Measurements from ENCODE around the gene TMEM92. TPM values are rescaled to one million over a fixed set of nuclear protein-coding genes. Genes with fewer than 3 reads are reported as not detected.
"Not testable (repeated sequence)": the region's sequence is repeated elsewhere in the genome, so short reads cannot be mapped to it uniquely, and the experiment has no call there.

The TMEM92 gene
- polyA plus RNA-seq, 3 donors, result 0.59 to 1.4 TPM; not detected in 1

DNA sequence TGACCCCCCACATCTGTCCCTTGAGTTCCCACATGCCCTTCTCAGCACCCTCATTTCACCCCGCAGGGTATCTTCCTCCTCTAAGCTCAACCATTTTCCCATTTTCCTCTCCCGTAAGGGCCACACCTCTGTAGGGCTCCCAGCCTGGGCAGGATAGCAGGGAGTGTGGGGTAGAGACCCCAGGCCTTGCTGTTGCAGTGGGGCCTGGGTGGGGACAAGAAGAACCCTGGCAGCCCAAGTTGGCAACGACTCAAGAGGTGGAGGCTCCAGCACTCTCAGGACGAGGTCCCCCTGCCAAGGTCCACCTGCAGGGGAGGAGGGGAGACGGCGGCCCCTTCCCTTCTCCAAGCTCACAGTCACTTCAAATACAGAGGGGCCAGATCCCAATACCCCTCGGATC is 2.0 kb upstream of the TMEM92 start:
- WGBS, 3 donors, result 54 to 58% (median 58%) methylated on average over 7 of the region's 7 CpGs
- H3K27ac ChIP-seq (ENCODE audit: low read depth, low read length), result no peak overlapping the region

GRCh38 chr17:50272711-50273653 is 1.3 kb upstream of the TMEM92 start:
- WGBS, 3 donors, result 4 to 6% (median 5%) methylated on average over 30 to 56 of the region's 57 CpGs
- no peak overlapping the region for H3K27ac ChIP-seq (ENCODE audit: low read depth, low read length)

GRCh38 chr17:50273654-50274040 is 619 bp upstream of the TMEM92 start:
- 61 to 78% (median 76%) methylated on average over 8 of the region's 8 CpGs for WGBS, 3 donors
- no peak overlapping the region for H3K27ac ChIP-seq (ENCODE audit: low read depth, low read length)

GRCh38 chr17:50274897-50275221 is 593 bp downstream of the TMEM92 start:
- no peak overlapping the region for H3K27ac ChIP-seq (ENCODE audit: low read depth, low read length)
- WGBS, 3 donors, result 58 to 71% (median 62%) methylated on average over 4 of the region's 4 CpGs

DNA sequence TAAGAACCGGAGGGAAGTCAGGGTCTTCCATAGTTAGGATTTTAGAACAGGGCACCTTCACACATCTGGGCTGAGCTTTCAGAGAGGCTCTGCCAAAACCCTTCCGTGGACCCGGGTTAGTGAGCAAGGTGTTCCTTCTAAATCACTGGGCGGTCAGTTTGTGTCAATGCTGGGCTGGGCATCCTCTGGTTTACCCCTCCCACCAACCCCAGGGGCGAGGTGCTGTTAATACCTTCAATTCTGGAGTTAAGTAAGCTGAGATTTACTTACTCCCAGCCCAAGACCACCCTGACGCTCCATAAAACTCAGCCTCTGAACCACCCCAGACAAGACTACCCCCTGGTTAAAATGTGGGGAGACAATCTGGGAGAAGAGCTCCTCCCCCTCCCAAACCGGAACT is 1.0 kb downstream of the TMEM92 start:
- no peak overlapping the region for H3K27ac ChIP-seq (ENCODE audit: low read depth, low read length)
- 49 to 65% (median 63%) methylated on average over 7 of the region's 7 CpGs for WGBS, 3 donors

GRCh38 chr17:50276588-50277356 is 2.5 kb downstream of the TMEM92 start:
- no peak overlapping the region for H3K27ac ChIP-seq (ENCODE audit: low read depth, low read length)
- 21 to 40% (median 40%) methylated on average over 8 of the region's 8 CpGs for WGBS, 3 donors

DNA sequence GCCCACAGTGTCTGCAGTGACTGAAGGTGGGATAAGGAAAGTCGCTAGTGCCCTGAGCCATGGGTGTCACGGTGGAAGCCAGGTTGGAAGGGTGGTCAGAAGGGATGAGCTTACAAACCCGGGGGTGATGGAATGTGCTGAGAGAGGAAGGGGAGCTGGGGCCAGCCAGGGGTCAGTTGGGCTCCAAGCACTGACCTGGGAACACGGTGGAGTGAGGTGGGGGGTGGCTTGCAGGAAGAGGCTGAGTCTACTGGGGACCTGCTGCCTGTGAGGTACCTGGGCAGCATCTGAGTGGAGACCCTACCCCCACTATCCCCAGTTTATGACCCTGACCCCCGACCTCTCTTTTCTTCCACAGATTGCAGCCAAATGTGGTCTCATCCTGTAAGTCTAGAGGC is 3.1 kb downstream of the TMEM92 start:
- no peak overlapping the region for H3K27ac ChIP-seq (ENCODE audit: low read depth, low read length)
- 30 to 60% (median 56%) methylated on average over 5 of the region's 5 CpGs for WGBS, 3 donors

GRCh38 chr17:50278526-50279180 is 4.4 kb downstream of the TMEM92 start:
- no peak overlapping the region for H3K27ac ChIP-seq (ENCODE audit: low read depth, low read length)
- WGBS, 3 donors, result 86 to 88% (median 87%) methylated on average over 14 of the region's 14 CpGs

- WGBS, 3 donors, result 62 to 84% (median 73%) methylated on average over 4 of the region's 4 CpGs
Measured at GRCh38 chr17:50279181-50279526, 4.9 kb downstream of the TMEM92 start.

DNA sequence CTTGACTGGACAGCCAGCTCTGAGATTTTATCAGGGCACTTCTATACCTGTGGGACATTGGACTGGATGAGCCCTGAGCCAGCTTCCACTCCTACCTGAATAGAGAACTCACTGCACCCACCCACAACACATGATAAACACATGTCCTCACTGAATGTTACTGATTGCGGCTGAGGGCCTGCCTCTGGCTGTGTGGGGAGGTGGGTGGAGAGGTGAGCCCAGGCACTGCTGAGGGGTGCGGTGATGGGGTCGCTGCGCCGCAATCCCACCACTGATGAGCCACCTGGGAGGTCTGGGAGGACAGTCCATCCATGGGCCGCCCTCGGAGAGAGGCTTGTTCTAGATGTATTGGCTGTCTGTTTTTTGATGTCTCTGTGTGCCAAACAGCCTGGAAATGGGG is 5.4 kb downstream of the TMEM92 start:
- 94 to 95% (median 95%) methylated on average over 7 of the region's 7 CpGs for whole genome bisulfite sequencing, 3 donors
- H3K27ac ChIP-seq (ENCODE audit: low read depth, low read length), result no peak overlapping the region

More at GRCh38 chr17:50279181-50279526, 4.9 kb downstream of the TMEM92 start:
- no peak overlapping the region for H3K27ac ChIP-seq (ENCODE audit: low read depth, low read length)

- 48 to 67% (median 65%) methylated on average over 6 to 8 of the region's 8 CpGs for WGBS, 3 donors
- H3K27ac ChIP-seq (ENCODE audit: low read depth, low read length), result no peak overlapping the region
Measured at GRCh38 chr17:50280068-50280467, 5.8 kb downstream of the TMEM92 start.

DNA sequence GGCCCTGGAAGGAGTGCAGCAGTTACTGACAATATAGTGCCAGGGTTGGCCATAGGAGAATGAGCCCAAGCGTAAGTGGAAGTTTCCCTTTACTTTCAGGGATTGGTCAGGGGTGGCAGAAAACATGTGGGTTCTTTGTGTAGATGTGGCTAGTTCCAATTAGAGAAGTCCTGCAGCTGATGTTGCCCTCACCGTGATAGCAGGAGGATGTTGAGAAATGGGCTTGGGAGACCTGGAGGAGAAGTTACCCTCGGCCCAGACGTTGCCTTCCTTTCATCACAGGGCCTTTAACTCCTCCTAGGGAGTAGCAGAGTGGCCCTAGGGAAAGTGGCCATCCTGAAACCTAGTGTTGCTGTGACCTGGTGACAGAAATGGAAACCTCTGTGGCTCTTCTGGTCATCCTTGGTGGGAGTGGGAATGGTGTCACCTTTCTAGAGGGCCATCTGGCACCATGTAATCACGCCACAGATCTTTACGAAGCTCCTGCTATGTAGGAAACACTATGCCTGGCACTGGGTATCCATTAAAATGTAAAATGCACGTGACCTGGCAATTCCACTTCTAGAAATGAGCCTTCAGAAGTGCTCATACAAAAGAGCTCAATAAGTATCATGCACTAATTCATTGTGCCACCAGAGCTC is 6.7 kb downstream of the TMEM92 start:
- 66 to 75% (median 67%) methylated on average over 7 of the region's 7 CpGs for WGBS, 3 donors
- no peak overlapping the region for H3K27ac ChIP-seq (ENCODE audit: low read depth, low read length)

DNA sequence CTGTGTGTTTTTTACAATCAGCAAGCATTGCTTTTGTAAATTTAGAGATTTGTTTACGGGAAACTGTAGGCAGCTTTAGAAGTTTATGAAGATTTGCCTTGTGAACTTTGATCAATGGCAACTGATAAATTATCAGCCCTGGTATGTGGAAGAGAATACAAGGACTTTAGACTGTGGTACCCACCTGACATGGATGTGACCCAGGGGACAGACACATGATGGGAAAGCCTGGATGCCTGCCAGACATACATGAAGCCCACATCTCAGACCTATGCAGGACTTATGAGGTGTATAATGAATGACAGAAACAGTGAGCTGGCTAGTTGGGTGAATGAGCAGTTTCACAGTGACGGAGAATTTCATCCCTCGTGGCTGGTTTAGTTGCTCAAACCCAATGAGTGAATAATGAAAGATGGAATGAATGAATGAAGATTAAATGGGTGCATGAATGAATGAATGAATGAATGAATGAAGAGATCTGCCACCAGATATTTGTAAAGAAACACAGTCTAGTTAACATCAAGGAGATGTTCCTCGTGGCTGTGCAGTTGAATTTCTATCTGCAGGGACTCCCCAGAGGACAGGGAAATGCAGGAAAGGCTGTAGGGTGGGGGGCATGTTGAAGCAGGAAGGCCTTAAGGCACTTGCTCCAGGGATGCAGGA is 7.6 kb downstream of the TMEM92 start:
- 70 to 83% (median 82%) methylated on average over 4 of the region's 4 CpGs for WGBS, 3 donors
- H3K27ac ChIP-seq (ENCODE audit: low read depth, low read length), result no peak overlapping the region

DNA sequence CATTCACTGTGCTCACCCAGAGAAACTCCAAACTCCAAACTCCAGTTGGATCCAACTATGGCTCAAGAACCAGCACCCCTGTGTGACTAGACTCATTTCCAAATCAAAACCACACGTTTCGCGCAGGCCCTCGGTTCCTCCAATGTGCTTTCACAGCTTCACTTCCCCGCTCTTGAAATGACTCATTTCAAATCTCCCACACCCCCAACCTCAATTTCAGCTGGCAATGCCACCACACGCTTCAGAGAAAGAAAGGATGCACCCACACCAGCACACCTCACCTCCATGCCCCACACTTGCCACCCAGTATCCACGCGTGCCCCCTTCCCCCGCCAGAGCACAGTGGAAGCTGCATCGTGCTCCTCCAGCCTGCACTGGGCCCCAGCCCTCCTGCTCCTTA is 9.0 kb downstream of the TMEM92 start:
- 62 to 77% (median 76%) methylated on average over 9 to 10 of the region's 10 CpGs for WGBS, 3 donors
- H3K27ac ChIP-seq (ENCODE audit: low read depth, low read length), result no peak overlapping the region

DNA sequence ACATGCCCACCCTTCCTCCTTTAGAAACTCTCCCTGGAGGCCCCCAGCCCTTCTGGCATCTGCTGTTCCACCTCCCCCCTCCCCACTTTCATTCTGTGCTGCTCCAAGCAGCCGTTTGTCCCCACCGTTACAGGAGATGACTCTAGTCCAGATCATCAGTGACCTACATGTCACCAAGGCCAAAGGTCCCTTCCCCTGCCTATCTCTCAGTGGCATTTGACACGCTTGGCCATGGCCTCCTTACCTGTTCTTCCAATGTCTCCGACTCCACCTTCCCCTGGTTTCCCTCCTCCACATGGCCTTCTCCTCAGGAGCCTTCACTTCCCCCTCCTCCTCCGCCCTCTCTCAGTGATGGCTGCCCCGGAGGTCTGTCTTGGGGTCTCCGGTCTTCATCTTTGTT is 9.4 kb downstream of the TMEM92 start:
- WGBS, 3 donors, result 72 to 79% (median 78%) methylated on average over 7 of the region's 7 CpGs
- no peak overlapping the region for H3K27ac ChIP-seq (ENCODE audit: low read depth, low read length)

DNA sequence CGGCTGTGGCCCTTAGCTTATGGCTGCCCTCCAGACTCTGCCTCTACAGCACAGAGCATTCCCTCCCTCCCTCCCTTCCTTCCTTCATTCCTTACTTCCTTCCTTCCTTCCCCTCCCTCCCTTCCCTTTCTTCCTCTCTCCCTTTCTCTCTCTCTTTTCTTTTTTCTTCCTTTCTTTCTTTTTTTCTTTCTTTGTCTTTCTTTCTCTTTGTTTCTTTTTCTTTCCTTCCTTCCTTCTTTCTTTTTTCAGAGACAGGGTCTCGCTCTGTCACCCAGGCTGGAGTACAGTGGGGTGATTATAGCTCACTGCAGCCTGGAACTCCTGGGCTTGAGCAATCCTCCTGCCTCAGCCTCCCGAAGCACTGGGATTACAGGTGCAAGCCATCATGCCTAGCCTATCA is 11.7 kb downstream of the TMEM92 start:
- H3K27ac ChIP-seq (ENCODE audit: low read depth, low read length), result no peak overlapping the region
- WGBS, 3 donors, result 58 to 63% (median 62%) methylated on average over 3 of the region's 3 CpGs

- 63 to 80% (median 64%) methylated on average over 7 of the region's 7 CpGs for WGBS, 3 donors
- not testable (repeated sequence) for H3K27ac ChIP-seq (ENCODE audit: low read depth, low read length)
Measured at GRCh38 chr17:50287302-50287701, 13.0 kb downstream of the TMEM92 start.

- H3K27ac ChIP-seq (ENCODE audit: low read depth, low read length), result no peak overlapping the region
- 86 to 92% (median 90%) methylated on average over 4 of the region's 4 CpGs for WGBS, 3 donors
Measured at GRCh38 chr17:50288306-50288705, 14.0 kb downstream of the TMEM92 start.

Data from adipose tissue (tissue), 3 donors.